Measurements from ENCODE around the gene XYLT1.

The XYLT1 gene

DNA sequence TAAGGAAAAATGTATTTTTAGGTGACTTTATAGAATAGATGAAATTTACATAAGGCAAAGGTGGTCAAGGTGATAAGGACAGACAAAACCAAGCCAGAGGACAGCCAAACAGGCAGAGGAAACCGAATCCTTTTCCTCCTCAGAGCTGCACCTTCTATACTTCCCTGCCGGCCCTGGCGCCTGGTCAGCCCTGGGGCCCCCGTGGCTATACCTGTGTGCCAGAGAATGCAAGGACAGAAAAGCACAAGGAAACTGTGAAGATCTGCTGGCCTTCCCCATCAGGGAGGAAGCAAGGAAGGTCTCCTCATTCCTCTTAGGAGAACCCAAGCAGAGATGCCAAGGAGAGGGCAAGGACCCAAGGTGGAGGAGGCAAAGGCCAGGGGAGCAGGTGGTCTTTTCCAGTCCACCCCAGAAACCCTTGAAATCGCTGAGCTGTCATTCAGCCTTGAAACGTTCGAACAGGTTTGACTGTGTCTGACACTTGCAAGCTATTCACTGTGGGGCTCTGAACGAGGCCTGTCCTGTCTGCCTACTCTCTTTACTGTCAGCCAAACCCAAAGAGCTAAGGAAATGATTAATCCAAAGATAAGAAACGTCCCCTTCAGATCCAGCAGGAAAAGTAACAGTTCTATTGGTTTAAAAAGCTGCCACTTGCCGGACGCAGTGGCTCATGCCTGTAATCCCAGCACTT, 114.4 kb downstream of the XYLT1 start:
- TF ChIP-seq FOXM1 (IDR thresholded peaks at IDR 0.05; ENCODE audit: borderline replicate concordance, low read depth), result no peak
- TF ChIP-seq NFIC (IDR thresholded peaks at IDR 0.05), result no peak
- no peak for TF ChIP-seq CREB1 (IDR thresholded peaks at IDR 0.05; ENCODE audit: low read depth)
- TF ChIP-seq USF1 (IDR thresholded peaks at IDR 0.05), result no peak
- TF ChIP-seq TAF1 (IDR thresholded peaks at IDR 0.05; ENCODE audit: low read depth), result no peak
- TF ChIP-seq ZBTB7A (IDR thresholded peaks at IDR 0.05; ENCODE audit: low read depth), result no peak
- TF ChIP-seq REST (IDR thresholded peaks at IDR 0.05; ENCODE audit: low read depth), result no peak
- TF ChIP-seq EGR1 (IDR thresholded peaks at IDR 0.05), result no peak
- TF ChIP-seq CEBPB (IDR thresholded peaks at IDR 0.05), result no peak
- TF ChIP-seq TEAD4 (IDR thresholded peaks at IDR 0.05), result no peak
- no peak for TF ChIP-seq YY1 (IDR thresholded peaks at IDR 0.05; ENCODE audit: low read depth)
- TF ChIP-seq TCF12 (IDR thresholded peaks at IDR 0.05; ENCODE audit: low read depth), result no peak
- no peak for TF ChIP-seq MAX (IDR thresholded peaks at IDR 0.05)
- no peak for TF ChIP-seq RAD21 (IDR thresholded peaks at IDR 0.05; ENCODE audit: low read depth)
- no peak for TF ChIP-seq EP300 (IDR thresholded peaks at IDR 0.05; ENCODE audit: borderline replicate concordance)

DNA sequence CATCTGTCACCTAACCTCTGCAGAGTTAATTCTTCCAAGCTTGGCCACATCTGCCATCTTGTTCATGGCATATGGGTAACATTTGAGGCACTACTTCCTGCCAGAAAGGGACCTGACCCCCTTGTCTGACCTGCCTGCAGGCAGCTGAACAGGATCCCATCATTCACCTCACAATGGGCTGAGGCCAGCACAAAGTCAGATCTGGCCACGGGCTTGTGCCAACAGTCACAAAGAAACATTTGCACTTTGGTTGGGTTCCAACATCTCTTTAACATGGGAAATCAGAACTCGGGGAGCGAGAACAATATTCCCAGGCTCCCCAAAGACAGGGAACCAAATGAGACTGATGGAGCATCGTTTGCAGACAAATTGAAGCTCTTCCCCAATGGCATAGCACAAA, 116.1 kb downstream of the XYLT1 start:
- no peak for TF ChIP-seq YY1 (IDR thresholded peaks at IDR 0.05; ENCODE audit: low read depth)
- no peak for TF ChIP-seq CREB1 (IDR thresholded peaks at IDR 0.05; ENCODE audit: low read depth)
- no peak for TF ChIP-seq USF1 (IDR thresholded peaks at IDR 0.05)
- TF ChIP-seq FOXM1 (IDR thresholded peaks at IDR 0.05; ENCODE audit: borderline replicate concordance, low read depth), result no peak
- no peak for TF ChIP-seq ZBTB7A (IDR thresholded peaks at IDR 0.05; ENCODE audit: low read depth)
- no peak for TF ChIP-seq CEBPB (IDR thresholded peaks at IDR 0.05)
- TF ChIP-seq NFIC (IDR thresholded peaks at IDR 0.05), result no peak
- no peak for TF ChIP-seq TEAD4 (IDR thresholded peaks at IDR 0.05)

DNA sequence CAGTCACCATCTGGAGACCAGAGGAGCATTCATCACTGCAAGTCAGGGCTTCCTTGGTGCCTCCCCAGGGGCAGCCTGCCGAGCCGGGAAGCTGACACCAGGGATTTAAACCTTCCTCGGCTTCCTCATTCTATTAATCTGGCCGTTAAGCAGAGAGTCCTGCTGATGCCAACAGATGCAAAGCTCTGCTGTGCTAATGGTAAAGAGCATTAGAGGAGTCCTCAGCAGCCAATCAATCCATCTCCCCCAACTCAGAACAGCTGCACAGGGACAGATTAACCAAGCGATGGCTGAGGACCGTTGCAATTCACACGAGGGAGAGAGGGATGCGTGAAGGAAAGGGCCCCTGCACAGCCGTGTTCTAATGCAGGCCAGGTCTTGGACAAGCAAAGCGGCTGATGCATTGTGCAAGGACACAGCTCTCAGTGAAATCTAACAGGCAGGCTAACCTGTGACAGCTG, 116.6 kb downstream of the XYLT1 start:
- TF ChIP-seq NFIC (IDR thresholded peaks at IDR 0.05) (no peak), CREB1 (IDR thresholded peaks at IDR 0.05; ENCODE audit: low read depth) (no peak)

DNA sequence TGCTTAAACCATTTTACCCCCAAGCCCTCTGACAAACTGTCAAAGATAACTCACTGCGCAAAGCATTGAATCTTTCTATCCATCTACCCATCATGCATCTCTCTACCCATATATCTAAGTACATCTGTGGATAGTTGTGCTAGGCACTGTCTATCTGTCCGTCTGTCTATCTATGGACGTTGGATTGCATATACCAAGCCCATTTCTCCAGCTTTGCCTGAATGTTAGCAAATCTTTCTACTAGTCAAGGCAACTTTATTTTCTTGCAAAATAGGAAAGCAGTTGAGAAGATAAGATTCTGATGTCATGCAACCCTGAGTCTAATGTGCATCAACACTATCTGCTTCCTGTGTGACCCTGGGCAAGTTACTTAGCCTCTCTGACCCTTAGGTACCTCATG, 117.2 kb downstream of the XYLT1 start:
- TF ChIP-seq ZBTB7A (IDR thresholded peaks at IDR 0.05; ENCODE audit: low read depth), result no peak
- no peak for TF ChIP-seq MAX (IDR thresholded peaks at IDR 0.05)
- no peak for TF ChIP-seq USF1 (IDR thresholded peaks at IDR 0.05)
- TF ChIP-seq NFIC (IDR thresholded peaks at IDR 0.05), result no peak
- TF ChIP-seq CEBPB (IDR thresholded peaks at IDR 0.05), result no peak
- no peak for TF ChIP-seq TCF12 (IDR thresholded peaks at IDR 0.05; ENCODE audit: low read depth)
- TF ChIP-seq TEAD4 (IDR thresholded peaks at IDR 0.05), result no peak
- no peak for TF ChIP-seq FOXM1 (IDR thresholded peaks at IDR 0.05; ENCODE audit: borderline replicate concordance, low read depth)
- no peak for TF ChIP-seq RAD21 (IDR thresholded peaks at IDR 0.05; ENCODE audit: low read depth)
- TF ChIP-seq REST (IDR thresholded peaks at IDR 0.05; ENCODE audit: low read depth), result no peak
- no peak for TF ChIP-seq CREB1 (IDR thresholded peaks at IDR 0.05; ENCODE audit: low read depth)
- TF ChIP-seq TAF1 (IDR thresholded peaks at IDR 0.05; ENCODE audit: low read depth), result no peak
- no peak for TF ChIP-seq YY1 (IDR thresholded peaks at IDR 0.05; ENCODE audit: low read depth)
- TF ChIP-seq EGR1 (IDR thresholded peaks at IDR 0.05), result no peak
- TF ChIP-seq EP300 (IDR thresholded peaks at IDR 0.05; ENCODE audit: borderline replicate concordance), result no peak

DNA sequence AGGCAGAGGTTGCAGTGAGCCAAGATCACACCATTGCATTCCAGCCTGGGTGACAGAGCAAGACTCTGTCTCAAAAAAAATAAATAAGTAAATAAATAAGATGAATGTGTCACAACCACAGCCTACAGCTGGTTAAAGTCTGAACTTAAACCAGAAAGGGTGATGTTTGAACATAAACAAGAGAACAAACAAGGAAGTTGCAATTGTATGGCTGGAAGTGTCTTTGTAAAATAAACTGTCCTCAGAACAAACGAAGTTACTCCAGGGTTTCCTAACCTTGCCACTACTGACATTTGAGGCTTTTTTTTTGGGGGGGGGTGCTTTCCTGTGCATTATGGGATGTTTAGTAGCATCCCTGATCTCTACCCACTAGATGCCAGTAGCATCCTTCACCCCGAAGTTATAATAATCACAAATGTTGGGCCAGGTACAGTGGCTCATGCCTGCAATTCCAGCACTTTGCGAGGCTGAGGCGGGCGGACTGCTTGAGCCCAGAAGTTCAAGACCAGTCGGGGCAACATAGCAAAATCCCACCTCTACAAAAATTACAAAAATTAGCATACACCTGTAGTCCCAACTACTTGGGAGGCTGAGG, 119.2 kb downstream of the XYLT1 start:
- TF ChIP-seq CREB1 (IDR thresholded peaks at IDR 0.05; ENCODE audit: low read depth), result no peak
- no peak for TF ChIP-seq ZBTB7A (IDR thresholded peaks at IDR 0.05; ENCODE audit: low read depth)
- TF ChIP-seq TEAD4 (IDR thresholded peaks at IDR 0.05), result no peak
- TF ChIP-seq TAF1 (IDR thresholded peaks at IDR 0.05; ENCODE audit: low read depth), result no peak
- no peak for TF ChIP-seq REST (IDR thresholded peaks at IDR 0.05; ENCODE audit: low read depth)
- no peak for TF ChIP-seq MAX (IDR thresholded peaks at IDR 0.05)
- TF ChIP-seq FOXM1 (IDR thresholded peaks at IDR 0.05; ENCODE audit: borderline replicate concordance, low read depth), result no peak

Measured in Ishikawa (cell line).